ENCODE results near the gene BTN1A1. TPM values are rescaled to one million over a fixed set of nuclear protein-coding genes. Genes with fewer than 3 reads are reported as not detected.

BTN1A1 gene
- total and polyA plus RNA-seq, 10 of the 15 experiments (the other 5 are each of a cell fraction or from before 2014, with no cell fraction given): 0.05 to 2.2 (median 0.87) TPM

DNA sequence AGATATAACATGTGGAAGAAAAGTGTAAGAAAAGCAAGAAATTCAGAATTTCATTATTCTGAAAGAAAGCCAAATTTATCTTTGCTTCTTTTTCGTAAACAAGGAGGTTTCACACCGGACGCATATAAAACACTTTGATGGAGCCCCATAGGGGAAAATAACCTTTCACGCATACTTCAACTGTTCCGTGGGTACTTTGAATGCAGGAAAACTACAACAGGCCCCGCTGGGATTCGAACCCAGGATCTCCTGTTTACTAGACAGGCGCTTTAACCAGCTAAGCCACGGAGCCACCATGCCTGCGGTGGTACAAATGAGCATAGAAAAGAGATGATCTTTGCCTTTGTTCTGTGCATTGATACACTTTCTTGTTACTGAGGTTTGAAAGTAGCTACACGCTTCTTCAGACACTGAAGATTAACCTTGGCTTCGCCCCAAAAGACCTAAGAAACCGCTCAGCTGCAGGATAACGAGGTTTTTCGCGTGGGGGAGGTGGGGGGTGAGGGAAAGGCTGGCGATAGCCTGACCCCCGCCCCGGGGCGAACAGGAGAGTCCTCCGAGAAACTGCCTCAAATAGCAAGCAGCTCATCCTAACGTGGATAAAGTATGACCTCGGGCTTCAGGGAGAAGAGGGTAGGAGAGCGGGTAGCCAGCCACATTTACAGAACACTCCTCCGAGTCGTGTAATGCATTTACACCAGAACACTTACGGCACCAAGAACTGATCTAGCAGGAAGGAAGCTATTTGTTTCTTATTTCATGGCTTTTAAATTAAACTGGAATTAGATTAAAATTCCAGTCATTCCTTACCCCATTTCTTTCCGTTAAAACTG, 32.8 kb downstream of the BTN1A1 start:
- H3K79me2 ChIP-seq (ENCODE audit: control insufficient read depth, insufficient read depth, low read length): no peaks in the 10 kb centered on the region
- WGBS (ENCODE audit: insufficient coverage, insufficient replicate concordance, low lambda C conversion rate, missing lambda C conversion rate): under 1% methylated on average over 28 of the region's 28 CpGs
- SMC1A ChIA-PET (ENCODE audit: uncharacterized antibody, unreplicated experiment): interaction anchor here (0.8 to 2.6 kb wide), 24 partner anchors 9 to 651 kb away, joined by 3 to 28 read pairs (median 4); no protein-coding TSS in a partner anchor
- DNase-seq (ENCODE audit: low read depth, low spot score) (peak; percentile 99), ATAC-seq (peak; percentile 59), FAIRE-seq (no peak)
- CTCF ChIA-PET: interaction anchor here (0.6 to 2.0 kb wide), 21 partner anchors 9 to 357 kb away, joined by 3 to 9 read pairs (median 5); no protein-coding TSS in a partner anchor
- H3K4me3 ChIP-seq: peak overlapping the region; percentile 79
- H3K36me3 ChIP-seq (ENCODE audit: control insufficient read depth in 2 of 2, insufficient read depth in 2 of 2, low read length in 1 of 2): no peaks in the 10 kb centered on the region
- H2AFZ ChIP-seq (ENCODE audit: control insufficient read depth, low read depth, low read length): peak overlapping the region; percentile 95
- in situ Hi-C loops (cut with MboI) (no loop called here), intact Hi-C loops (cut with micrococcal nuclease; ENCODE audit: unreplicated experiment) (loop anchor here (1.0 kb wide), 1 partner anchor 12 kb away; no protein-coding TSS in a partner anchor)
- BruUV-seq (replicated peaks): no TSS peak
- peak overlapping the region; percentile 75 for H3K9ac ChIP-seq (ENCODE audit: control insufficient read depth, insufficient read depth, low read length)
- POLR2A ChIA-PET: interaction anchor here (0.6 to 3.0 kb wide), 13 partner anchors 9 to 196 kb away, joined by 3 to 16 read pairs (median 4); partner anchors contain the start of gene BTN2A2
- H3K27me3 ChIP-seq (replicated peaks in 1 of 2; ENCODE audit: control insufficient read depth in 2 of 2, insufficient read depth in 2 of 2, low read length in 1 of 2): no peaks in the 10 kb centered on the region
- no peaks in the 10 kb centered on the region for H3K9me3 ChIP-seq (replicated peaks; ENCODE audit: control insufficient read depth, insufficient read depth, low read length)
- H4K20me1 ChIP-seq (ENCODE audit: control insufficient read depth, insufficient read depth): no peaks in the 10 kb centered on the region
- H3K4me1 ChIP-seq (ENCODE audit: control insufficient read depth, insufficient read depth, low read length): peaks cover 17% of the 10 kb centered on the region
- H3K27ac ChIP-seq (ENCODE audit: control insufficient read depth, insufficient read depth): peak overlapping the region; percentile 73
- peak overlapping the region; percentile 86 for H3K4me2 ChIP-seq (ENCODE audit: control insufficient read depth, insufficient read depth)
- RAD21 ChIA-PET (ENCODE audit: unreplicated experiment): interaction anchor here (0.8 to 3.2 kb wide), 13 partner anchors 9 to 210 kb away, joined by 3 to 16 read pairs (median 5); no protein-coding TSS in a partner anchor
- TF ChIP-seq FOXM1 (IDR thresholded peaks at IDR 0.05; ENCODE audit: low read depth, low read length): peak; percentile 37; the same call in 1 of the 2 replicates
- no peak for TF ChIP-seq SMC3 (IDR thresholded peaks at IDR 0.05; ENCODE audit: borderline replicate concordance, low read length)
- TF ChIP-seq BCL11A (IDR thresholded peaks at IDR 0.05; ENCODE audit: low read depth, low read length): 0 out of 2 replicates have a peak, but pooled peaks have one; percentile 1
- TF ChIP-seq KAT2A (conservative IDR thresholded peaks at IDR 0.05; ENCODE audit: control insufficient read depth, low read depth, low read length): no peak
- no peak for TF ChIP-seq MYC (IDR thresholded peaks at IDR 0.05; ENCODE audit: insufficient read depth, insufficient read length, insufficient replicate concordance, low read length, severe bottlenecking)
- TF ChIP-seq ETV6 (conservative IDR thresholded peaks at IDR 0.05 in 1 of 2, IDR thresholded peaks at IDR 0.05 in 1 of 2; ENCODE audit: borderline replicate concordance in 1 of 2, low read depth in 1 of 2): no peak
- no peak for TF ChIP-seq EZH2 (IDR thresholded peaks at IDR 0.05; ENCODE audit: borderline replicate concordance, control insufficient read depth, low read depth, low read length)
- TF ChIP-seq MTA3 (IDR thresholded peaks at IDR 0.05; ENCODE audit: borderline replicate concordance, low read length): peak; percentile 49; the same call in 1 of the 2 replicates
- peak; percentile 86 for TF ChIP-seq SMARCA5 (IDR thresholded peaks at IDR 0.05)
- TF ChIP-seq STAT1 (conservative IDR thresholded peaks at IDR 0.05): peak; percentile 80; the same call in 1 of the 2 replicates
- no peak for TF ChIP-seq POLR2AphosphoS2 (IDR thresholded peaks at IDR 0.05; ENCODE audit: low read depth, low read length)
- no peak for TF ChIP-seq MAX (IDR thresholded peaks at IDR 0.05; ENCODE audit: low read depth, low read length)
- TF ChIP-seq HSF1 (IDR thresholded peaks at IDR 0.05; ENCODE audit: low read depth, low read length): no peak
- TF ChIP-seq, protein P1, sequence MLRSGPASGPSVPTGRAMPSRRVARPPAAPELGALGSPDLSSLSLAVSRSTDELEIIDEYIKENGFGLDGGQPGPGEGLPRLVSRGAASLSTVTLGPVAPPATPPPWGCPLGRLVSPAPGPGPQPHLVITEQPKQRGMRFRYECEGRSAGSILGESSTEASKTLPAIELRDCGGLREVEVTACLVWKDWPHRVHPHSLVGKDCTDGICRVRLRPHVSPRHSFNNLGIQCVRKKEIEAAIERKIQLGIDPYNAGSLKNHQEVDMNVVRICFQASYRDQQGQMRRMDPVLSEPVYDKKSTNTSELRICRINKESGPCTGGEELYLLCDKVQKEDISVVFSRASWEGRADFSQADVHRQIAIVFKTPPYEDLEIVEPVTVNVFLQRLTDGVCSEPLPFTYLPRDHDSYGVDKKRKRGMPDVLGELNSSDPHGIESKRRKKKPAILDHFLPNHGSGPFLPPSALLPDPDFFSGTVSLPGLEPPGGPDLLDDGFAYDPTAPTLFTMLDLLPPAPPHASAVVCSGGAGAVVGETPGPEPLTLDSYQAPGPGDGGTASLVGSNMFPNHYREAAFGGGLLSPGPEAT (IDR thresholded peaks at IDR 0.05; ENCODE audit: low read depth): 0 out of 2 replicates have a peak, but pooled peaks have one; percentile 8
- peak; percentile 74 for TF ChIP-seq GABPA (IDR thresholded peaks at IDR 0.05; ENCODE audit: low read depth)
- no peak for TF ChIP-seq BRCA1 (IDR thresholded peaks at IDR 0.05; ENCODE audit: low read depth, low read length)
- TF ChIP-seq ESRRA (IDR thresholded peaks at IDR 0.05; ENCODE audit: low read length): no peak
- TF ChIP-seq NFYB (IDR thresholded peaks at IDR 0.05; ENCODE audit: insufficient read depth, low read depth, low read length): no peak
- TF ChIP-seq PML (IDR thresholded peaks at IDR 0.05; ENCODE audit: low read length): peak; percentile 71; the same call in 1 of the 2 replicates

Measured in GM12878 (cell line).